Choroid plexus epithelial cell (primary cell): ENCODE measurements around the gene ADCY3.

Experiments used
- DNase-seq: peaks from one replicate; pipeline ENCODE4 v3.0.0-alpha.2; 2010; ENCODE audit warnings: low read depth
- H3K4me3 ChIP-seq: 2 replicates; pipeline ENCODE4 v1.5.1; 2011; ENCODE audit warnings: low read depth, mild to moderate bottlenecking, control low read depth, low read length, moderate library complexity
- TF ChIP-seq, protein P1 (sequence below): conservative IDR thresholded peaks from 2 replicates; pipeline ENCODE4 v1.5.1; 2011; ENCODE audit warnings: low read depth, mild to moderate bottlenecking, control low read depth, inconsistent platforms, low read length, moderate library complexity

Gene ADCY3

DNA sequence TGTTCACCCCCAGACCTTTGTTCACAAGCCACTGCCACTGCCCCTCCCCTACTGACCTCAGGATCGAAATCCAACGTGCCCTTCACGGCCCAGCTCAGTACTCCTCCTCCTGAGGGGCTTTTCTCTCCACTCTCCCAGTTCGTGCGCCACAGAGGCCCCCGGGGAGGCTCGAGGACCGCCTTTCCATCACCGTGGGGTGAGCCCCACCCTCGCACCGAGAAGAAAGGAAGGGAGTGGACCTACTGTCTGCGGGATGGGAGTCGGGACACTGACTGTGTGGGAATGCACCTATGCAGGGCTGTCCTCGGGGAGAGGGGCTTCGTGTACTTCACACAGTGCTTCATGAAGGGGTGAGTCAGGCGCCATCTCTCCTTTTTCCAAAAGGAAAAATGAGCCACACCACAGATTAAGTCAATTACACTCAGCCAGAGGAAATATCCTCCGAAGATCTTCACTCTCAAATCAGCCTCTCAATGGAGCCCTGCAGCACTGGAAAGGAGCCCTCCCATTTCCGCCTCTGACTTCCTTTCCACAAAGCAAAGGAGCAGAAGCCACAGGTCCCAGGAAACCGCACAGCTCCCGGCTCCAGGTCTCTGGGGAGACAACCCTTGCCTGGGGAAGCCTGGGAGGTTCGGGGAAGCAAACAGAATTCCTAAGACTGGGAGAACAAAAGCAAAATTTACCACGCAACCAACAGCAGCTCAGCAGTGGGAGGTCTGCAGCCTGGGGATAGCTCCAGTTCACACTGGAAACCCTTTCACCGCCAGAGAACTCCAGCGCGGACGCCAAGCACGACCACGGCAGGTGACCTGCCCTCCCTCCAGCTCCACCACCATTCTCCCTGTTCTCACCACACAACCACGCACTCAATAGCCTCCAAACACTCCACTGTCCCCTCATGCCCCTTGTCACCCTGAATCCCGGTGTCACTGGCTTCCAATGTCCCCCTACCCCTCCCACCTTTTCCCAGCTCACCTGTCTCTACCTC lies 21.6 kb downstream of the ADCY3 start:
- H3K4me3 ChIP-seq, result peak overlapping the region; percentile 35
- DNase-seq, result peak; percentile 14
- TF ChIP-seq, protein P1, sequence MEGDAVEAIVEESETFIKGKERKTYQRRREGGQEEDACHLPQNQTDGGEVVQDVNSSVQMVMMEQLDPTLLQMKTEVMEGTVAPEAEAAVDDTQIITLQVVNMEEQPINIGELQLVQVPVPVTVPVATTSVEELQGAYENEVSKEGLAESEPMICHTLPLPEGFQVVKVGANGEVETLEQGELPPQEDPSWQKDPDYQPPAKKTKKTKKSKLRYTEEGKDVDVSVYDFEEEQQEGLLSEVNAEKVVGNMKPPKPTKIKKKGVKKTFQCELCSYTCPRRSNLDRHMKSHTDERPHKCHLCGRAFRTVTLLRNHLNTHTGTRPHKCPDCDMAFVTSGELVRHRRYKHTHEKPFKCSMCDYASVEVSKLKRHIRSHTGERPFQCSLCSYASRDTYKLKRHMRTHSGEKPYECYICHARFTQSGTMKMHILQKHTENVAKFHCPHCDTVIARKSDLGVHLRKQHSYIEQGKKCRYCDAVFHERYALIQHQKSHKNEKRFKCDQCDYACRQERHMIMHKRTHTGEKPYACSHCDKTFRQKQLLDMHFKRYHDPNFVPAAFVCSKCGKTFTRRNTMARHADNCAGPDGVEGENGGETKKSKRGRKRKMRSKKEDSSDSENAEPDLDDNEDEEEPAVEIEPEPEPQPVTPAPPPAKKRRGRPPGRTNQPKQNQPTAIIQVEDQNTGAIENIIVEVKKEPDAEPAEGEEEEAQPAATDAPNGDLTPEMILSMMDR, result no peak

DNA sequence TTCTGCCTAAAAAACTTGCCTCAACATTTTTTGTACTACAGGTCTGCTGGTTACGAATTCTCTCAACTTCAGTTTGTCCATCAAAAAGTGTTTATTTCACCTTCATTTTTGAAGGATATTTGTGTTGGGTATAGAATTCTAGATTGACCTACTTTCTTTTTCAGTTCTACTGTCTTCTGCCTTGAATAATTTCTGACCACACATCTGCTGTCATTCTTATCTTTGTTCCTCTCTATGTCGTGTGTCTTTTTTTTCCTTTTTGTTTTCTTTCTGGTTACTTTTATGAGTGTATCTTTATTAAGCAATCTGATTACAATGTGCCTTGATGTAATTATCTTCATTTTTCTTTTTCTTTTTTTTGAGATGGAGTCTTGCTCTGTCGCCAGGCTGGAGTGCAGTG lies 25.3 kb downstream of the ADCY3 start:
- DNase-seq, result no peak
- TF ChIP-seq, protein P1, result no peak
- no peak overlapping the region for H3K4me3 ChIP-seq

DNA sequence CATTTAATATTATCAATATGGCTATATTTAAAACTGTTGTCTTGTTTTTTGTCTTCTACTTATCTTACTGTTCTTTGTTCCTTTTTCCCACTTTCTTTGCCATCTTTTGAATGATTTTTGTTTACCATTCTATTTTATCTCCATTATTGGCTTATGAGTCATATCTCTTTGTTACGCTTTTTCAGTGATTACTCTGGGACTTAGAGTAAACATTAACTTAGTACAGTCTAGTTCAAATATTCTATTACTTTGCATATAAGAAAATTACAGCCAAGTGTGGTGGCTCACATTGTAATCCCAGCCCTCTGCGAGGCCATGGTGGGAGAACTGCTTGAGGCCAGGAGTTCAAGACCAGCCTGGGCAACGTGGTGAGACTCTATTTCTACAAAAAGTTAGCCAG lies 26.1 kb downstream of the ADCY3 start:
- no peak for DNase-seq
- no peak overlapping the region for H3K4me3 ChIP-seq
- TF ChIP-seq, protein P1, result no peak

DNA sequence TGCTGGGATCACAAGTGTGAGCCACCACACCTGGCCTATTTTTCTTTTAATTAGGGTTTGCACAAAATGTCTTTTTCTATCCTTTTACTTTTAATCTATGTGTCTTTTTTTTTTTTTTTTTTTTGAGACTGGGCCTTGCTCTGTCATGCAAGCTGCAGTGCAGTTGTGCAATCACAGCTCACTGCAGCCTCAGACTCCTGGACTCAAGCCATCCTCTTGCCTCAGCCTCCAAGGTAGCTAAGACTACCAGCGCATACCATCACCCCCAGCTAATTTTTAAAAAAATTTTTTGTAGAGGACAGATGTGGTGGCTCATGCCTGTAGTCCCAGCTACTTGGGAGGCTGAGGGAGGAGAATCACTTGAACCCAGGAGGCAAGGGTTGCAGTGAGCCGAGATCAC lies 27.1 kb downstream of the ADCY3 start:
- peak; percentile 38 for DNase-seq
- TF ChIP-seq, protein P1, result no peak
- no peak overlapping the region for H3K4me3 ChIP-seq

DNA sequence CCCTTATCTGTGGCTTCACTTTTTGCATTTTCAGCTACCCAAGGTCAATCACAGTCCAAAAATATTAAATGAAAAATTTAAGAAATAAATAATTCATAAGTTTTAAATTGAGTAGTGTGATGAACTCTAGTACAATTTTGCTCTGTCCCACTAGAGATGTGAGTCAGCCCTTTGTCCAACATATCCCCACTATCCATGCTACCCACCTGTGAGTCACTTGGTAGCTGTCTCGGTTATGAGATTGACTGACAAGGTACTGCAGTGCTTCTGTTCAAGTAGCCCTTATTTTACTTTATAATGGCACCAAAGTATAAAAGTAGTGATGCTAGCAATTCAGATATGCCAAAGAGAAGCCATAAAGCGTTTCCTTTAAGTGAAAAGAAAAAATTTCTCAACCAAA lies 28.8 kb downstream of the ADCY3 start:
- TF ChIP-seq, protein P1, result no peak
- no peak for DNase-seq
- H3K4me3 ChIP-seq, result no peak overlapping the region

DNA sequence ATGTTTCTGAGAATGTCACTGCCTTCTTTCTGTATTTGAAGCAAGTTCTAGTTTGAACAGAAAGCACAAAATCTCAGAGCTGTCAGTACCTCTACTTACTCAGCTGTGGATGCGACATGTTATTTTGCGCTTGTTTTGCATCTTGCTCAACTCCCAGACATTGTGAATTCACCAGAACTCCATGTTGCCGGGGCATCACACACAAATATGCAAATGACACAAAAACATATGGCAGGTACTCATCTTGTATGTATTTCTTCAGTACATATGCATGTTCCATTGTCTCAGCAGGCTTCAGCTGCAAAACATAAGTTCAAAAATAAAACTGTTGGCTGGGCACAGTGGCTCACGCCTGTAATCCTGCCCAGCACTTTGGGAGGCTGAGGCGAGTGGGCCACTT lies 30.8 kb downstream of the ADCY3 start:
- TF ChIP-seq, protein P1, result no peak
- H3K4me3 ChIP-seq, result no peak overlapping the region
- DNase-seq, result no peak

DNA sequence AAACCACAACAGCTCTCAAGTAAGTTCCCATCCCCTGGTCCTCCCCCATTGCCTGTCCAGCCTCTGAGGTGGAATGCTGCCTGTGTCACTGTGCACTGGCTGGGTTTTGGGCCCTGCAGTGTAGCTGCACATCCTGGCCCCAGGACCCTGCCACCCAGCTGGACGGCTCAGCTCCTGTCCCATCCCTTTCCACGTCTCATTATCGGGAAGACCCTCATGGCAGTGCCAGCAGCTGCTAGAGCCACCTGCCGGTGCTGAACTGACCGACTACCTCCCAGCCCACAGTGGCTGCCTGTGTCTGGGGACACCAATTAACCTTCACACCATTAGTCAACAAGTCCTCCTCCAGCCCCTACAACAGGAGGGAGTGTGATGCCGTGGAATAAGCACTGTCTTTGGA lies 31.9 kb downstream of the ADCY3 start:
- TF ChIP-seq, protein P1, result no peak
- no peak for DNase-seq
- H3K4me3 ChIP-seq, result no peak overlapping the region
